Kidney (tissue), 14 donors: ENCODE data around the gene NF1. TPM values are rescaled to one million over a fixed set of nuclear protein-coding genes. Genes with fewer than 3 reads are reported as not detected.

Experiments used
- DNase-seq, 5 donors: peaks; one replicate each; pipeline ENCODE4 v3.0.0-alpha.2; 2013 to 2020
- FAIRE-seq: peaks from 2 replicates; lab custom pipeline; 2012; peaks lifted over from hg19 to GRCh38; lab: Jason Lieb, UNC
- H3K27ac ChIP-seq, 2 donors: one replicate each; pipeline ENCODE4 v1.7.0; 2013; ENCODE audit warnings: low read depth in 2 of 2, low read length in 2 of 2, inconsistent platforms in 1 of 2
- H3K27me3 ChIP-seq: one replicate; pipeline ENCODE4 v1.7.1; 2013; ENCODE audit warnings: low read length, inconsistent platforms; ENCODE audit not compliant: control insufficient read depth, insufficient read depth
- H3K36me3 ChIP-seq, 3 donors: one replicate each; pipeline versions ENCODE4 v1.7.0 to v1.7.1; 2013; ENCODE audit warnings: low read length in 3 of 3, control low read depth in 1 of 3, inconsistent platforms in 1 of 3; ENCODE audit not compliant: insufficient read depth in 3 of 3, control insufficient read depth in 2 of 3
- H3K4me1 ChIP-seq, 3 donors: one replicate each; pipeline versions ENCODE4 v1.7.0 to v1.7.1; 2013; ENCODE audit warnings: low read length in 3 of 3, inconsistent platforms in 1 of 3, low read depth in 1 of 3; ENCODE audit not compliant: control insufficient read depth in 2 of 3, insufficient read depth in 2 of 3
- H3K4me3 ChIP-seq, 3 donors: one replicate each; pipeline versions ENCODE4 v1.7.0 to v1.8.1; 2013; ENCODE audit warnings: low read length in 3 of 3, control low read depth in 1 of 3, inconsistent platforms in 1 of 3
- H3K9ac ChIP-seq, 3 donors: one replicate each; pipeline versions ENCODE4 v1.7.0 to v1.7.1; 2013; ENCODE audit warnings: low read length in 3 of 3, control low read depth in 1 of 3, inconsistent platforms in 1 of 3
- H3K9me3 ChIP-seq, 3 donors: one replicate each; pipeline versions ENCODE4 v1.7.0 to v1.7.1; 2013; ENCODE audit warnings: low read length in 3 of 3, control low read depth in 1 of 3, inconsistent platforms in 1 of 3; ENCODE audit not compliant: control insufficient read depth in 2 of 3, insufficient read depth in 1 of 3
- intact Hi-C: fragments of 100-400 bp; cut with DNase I; formaldehyde crosslinking; loops from one replicate; pipeline ENCODE4 v1.11.1; 2022
- polyA plus RNA-seq: library from polyadenylated mRNA; stranded (reverse); fragments of 350-450 nt; fragmentation: Illumina TruSeq; extraction: RNeasy Lipid Tissue Mini Kit (QIAGEN cat#74804); gene quantifications from one replicate; pipeline ENCODE4 v1.2.3, GENCODE V29; 2014; ENCODE audit warnings: low read depth, low replicate concordance; ENCODE audit not compliant: insufficient read depth
- total RNA-seq: library from RNA; stranded (reverse); fragmentation: NEBNext Ultra II Directional; extraction: Animal tissue kit (Norgen Biotek cat#: 25700); gene quantifications from one replicate; pipeline ENCODE4 v1.2.1, GENCODE V29; 2021
- TF ChIP-seq, protein P1 (sequence below): IDR thresholded peaks from 3 replicates; pipeline ENCODE4 v1.5.1; 2012; ENCODE audit warnings: mild to moderate bottlenecking, moderate library complexity, borderline replicate concordance; ENCODE audit not compliant: insufficient read depth; ENCODE audit errors: extremely low read depth
- donor health status: control.
- donor health status: control.
- donor health status: control.
- donor health status: control.
- donor health status: control.
- donor health status: DM: yes; HTN: yes; CAD: no.
- donor health status: Normal renal cell carcinoma (clear cell type).

The NF1 gene
- total and polyA plus RNA-seq, 2 donors from 2014 or later, result 7.8 to 61.3 TPM

DNA sequence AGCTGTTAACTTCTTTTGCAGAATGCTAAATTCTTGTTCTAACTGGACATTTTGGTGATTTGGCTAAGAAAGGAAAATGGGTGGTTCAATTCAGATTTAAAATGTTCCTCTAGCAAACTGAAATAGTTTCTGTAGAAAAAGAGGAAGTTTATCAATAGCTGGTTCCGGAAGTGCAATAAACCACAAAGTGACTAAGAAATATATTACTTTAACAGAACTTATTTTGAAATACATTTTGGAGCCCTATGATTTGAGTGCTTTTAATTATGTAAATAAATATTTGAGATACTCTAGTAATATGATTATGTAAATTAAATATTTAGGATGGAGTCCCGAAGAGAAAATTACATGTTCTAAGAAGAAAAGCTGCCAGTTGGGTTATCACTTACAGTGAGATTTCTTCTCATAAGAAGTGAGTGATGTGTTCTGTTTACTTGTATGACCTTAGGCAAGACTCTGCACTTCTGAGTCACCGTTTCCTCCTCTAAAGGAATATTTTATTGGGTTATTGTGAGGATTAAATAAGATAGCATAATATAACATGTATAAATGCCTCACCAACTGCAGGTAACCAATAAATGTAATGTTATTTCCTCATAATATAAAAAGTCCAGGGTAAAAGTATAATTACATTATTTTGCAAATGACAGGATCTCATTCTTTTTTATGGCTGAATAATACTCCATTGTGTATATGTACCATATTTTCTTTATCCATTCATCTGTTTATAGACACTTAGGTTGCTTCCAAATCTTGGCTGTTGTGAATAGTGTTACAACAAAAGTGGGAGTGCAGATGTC is 219.4 kb downstream of the NF1 start, which contains the start of gene EVI2B:
TSS of gene EVI2B (minus strand) at position 73 of the 800 bp plus-strand sequence. CDS start 8,445 bp downstream, outside the sequence.
- H3K27ac ChIP-seq, result no peak within 1 kb of the TSS
- no peaks in the 10 kb centered on the region for H3K9me3 ChIP-seq
- no peak for FAIRE-seq
- H3K36me3 ChIP-seq, result no peaks in the 10 kb centered on the region
- TF ChIP-seq, protein P1, sequence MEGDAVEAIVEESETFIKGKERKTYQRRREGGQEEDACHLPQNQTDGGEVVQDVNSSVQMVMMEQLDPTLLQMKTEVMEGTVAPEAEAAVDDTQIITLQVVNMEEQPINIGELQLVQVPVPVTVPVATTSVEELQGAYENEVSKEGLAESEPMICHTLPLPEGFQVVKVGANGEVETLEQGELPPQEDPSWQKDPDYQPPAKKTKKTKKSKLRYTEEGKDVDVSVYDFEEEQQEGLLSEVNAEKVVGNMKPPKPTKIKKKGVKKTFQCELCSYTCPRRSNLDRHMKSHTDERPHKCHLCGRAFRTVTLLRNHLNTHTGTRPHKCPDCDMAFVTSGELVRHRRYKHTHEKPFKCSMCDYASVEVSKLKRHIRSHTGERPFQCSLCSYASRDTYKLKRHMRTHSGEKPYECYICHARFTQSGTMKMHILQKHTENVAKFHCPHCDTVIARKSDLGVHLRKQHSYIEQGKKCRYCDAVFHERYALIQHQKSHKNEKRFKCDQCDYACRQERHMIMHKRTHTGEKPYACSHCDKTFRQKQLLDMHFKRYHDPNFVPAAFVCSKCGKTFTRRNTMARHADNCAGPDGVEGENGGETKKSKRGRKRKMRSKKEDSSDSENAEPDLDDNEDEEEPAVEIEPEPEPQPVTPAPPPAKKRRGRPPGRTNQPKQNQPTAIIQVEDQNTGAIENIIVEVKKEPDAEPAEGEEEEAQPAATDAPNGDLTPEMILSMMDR, result no peak
- H3K4me3 ChIP-seq, result no peak within 1 kb of the TSS
- no peaks in the 10 kb centered on the region for H3K4me1 ChIP-seq
- H3K9ac ChIP-seq, result no peak within 1 kb of the TSS
- no peaks in the 10 kb centered on the region for H3K27me3 ChIP-seq
- intact Hi-C loops, result no loop called here
- DNase-seq, result no peak

DNA sequence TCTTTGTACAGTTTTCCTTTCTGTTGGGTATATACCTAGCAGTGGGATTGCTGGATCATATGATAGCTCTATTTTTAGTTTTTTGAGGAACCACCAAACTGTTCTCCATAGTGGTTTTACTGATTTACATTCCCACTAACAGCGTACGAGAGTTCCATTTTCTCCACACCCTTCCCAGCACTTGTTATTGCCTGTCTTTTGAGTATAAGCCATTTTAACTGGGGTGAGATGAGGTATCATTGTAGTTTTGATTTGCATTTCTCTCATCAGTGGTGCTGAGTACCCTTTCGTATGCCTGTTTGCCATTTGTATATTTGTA is 220.0 kb downstream of the NF1 start:
- DNase-seq, result no peak
- Histone ChIP-seq H3K27ac (no peak overlapping the region), H3K4me3 (no peak overlapping the region), H3K36me3 (no peaks in the 10 kb centered on the region), H3K27me3 (no peaks in the 10 kb centered on the region), H3K9ac (no peak overlapping the region), H3K4me1 (no peaks in the 10 kb centered on the region), H3K9me3 (no peaks in the 10 kb centered on the region)
- TF ChIP-seq, protein P1, result no peak
- intact Hi-C loops, result no loop called here
- no peak for FAIRE-seq

DNA sequence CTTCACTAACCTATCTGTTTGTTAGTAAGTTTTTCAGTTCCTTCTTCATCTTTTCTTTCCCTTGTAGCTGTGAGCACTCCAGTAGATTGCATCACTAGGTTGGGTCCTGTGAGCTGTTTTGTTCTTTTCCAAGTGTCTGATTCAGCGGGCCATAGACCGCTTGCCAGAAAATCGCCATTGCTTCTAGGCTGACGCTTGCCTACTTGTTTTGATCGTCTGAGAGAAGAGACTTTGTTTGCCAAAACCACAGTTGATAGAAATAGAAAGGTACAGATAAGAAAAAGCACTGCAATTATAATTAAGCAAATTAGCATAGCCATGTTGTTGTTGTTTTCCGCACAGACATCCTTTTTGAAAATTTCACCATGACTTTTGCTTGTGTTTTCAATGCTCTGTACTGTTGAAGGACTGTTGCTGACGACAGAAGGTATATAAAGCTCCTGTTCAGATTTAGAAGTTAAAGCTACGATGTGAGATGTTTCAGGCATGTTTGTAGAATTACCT is 223.6 kb downstream of the NF1 start:
- H3K4me1 ChIP-seq, result no peaks in the 10 kb centered on the region
- TF ChIP-seq, protein P1, result no peak
- H3K36me3 ChIP-seq, result no peaks in the 10 kb centered on the region
- FAIRE-seq (no peak), DNase-seq (no peak)
- H3K27me3 ChIP-seq, result no peaks in the 10 kb centered on the region
- intact Hi-C loops, result no loop called here
- peak overlapping the region in 1 of 2 donors; percentile 45 for H3K27ac ChIP-seq
- H3K9ac ChIP-seq, result no peak overlapping the region
- H3K9me3 ChIP-seq, result no peaks in the 10 kb centered on the region
- H3K4me3 ChIP-seq, result peak overlapping the region in 1 of 3 donors; percentile 31
